Activated T-cell treated with anti-CD3 and anti-CD28 coated beads, Interleukin-2, amount 50 U/mL, for 4 hours (primary cell): ENCODE measurements around the gene ZFYVE21. TPM values are rescaled to one million over a fixed set of nuclear protein-coding genes. Genes with fewer than 3 reads are reported as not detected.

Source experiments
- ATAC-seq, 2 donors: fragments of 200-7000 bp; cut with Tn5 transposase; one replicate each; pipeline ENCODE4 v1.10.0; 2021
- DNase-seq: peaks from one replicate; pipeline ENCODE4 v3.0.0-alpha.2; 2020
- H3K27me3 Mint-ChIP-seq: one replicate; pipeline ENCODE4 v1.8.0; 2021; ENCODE audit warnings: low read depth, mixed read lengths
- H3K36me3 Mint-ChIP-seq: one replicate; pipeline ENCODE4 v1.8.0; 2022; ENCODE audit warnings: mixed read lengths; ENCODE audit not compliant: insufficient read depth
- H3K4me1 Mint-ChIP-seq: one replicate; pipeline ENCODE4 v1.8.0; 2021; ENCODE audit warnings: low read depth, mixed read lengths
- H3K4me3 Mint-ChIP-seq: one replicate; pipeline ENCODE4 v1.8.0; 2021; ENCODE audit warnings: mild to moderate bottlenecking, moderate library complexity, mixed read lengths
- H3K9me3 Mint-ChIP-seq: one replicate; pipeline ENCODE4 v1.8.0; 2021; ENCODE audit warnings: mixed read lengths
- total RNA-seq, 3 donors: library from RNA; stranded (reverse); gene quantifications; one replicate each; pipeline ENCODE4 v1.2.1, GENCODE V29; 2021

Gene ZFYVE21
- total RNA-seq, 3 donors from 2014 or later = 13.6 to 19.1 (median 13.7) TPM

GRCh38 chr14:103697603-103698379 lies 17.8 kb upstream of the ZFYVE21 start:
- no peaks in the 10 kb centered on the region for H3K27me3 Mint-ChIP-seq
- H3K9me3 Mint-ChIP-seq = no peaks in the 10 kb centered on the region
- no peak overlapping the region for H3K4me3 Mint-ChIP-seq
- ATAC-seq (no peak), DNase-seq (no peak)
- H3K36me3 Mint-ChIP-seq = peaks cover 9% of the 10 kb centered on the region
- peaks cover 6% of the 10 kb centered on the region for H3K4me1 Mint-ChIP-seq

GRCh38 chr14:103698380-103699260 lies 17.0 kb upstream of the ZFYVE21 start:
- ATAC-seq = no peak

GRCh38 chr14:103699261-103699661 lies 16.3 kb upstream of the ZFYVE21 start:
- H3K9me3 Mint-ChIP-seq = no peaks in the 10 kb centered on the region
- no peaks in the 10 kb centered on the region for H3K27me3 Mint-ChIP-seq
- ATAC-seq (no peak), DNase-seq (no peak)
- H3K36me3 Mint-ChIP-seq = peaks cover 16% of the 10 kb centered on the region
- H3K4me3 Mint-ChIP-seq = no peak overlapping the region
- H3K4me1 Mint-ChIP-seq = peaks cover 6% of the 10 kb centered on the region

More at GRCh38 chr14:103698380-103699260, 17.0 kb upstream of the ZFYVE21 start:
- no peak for DNase-seq
- no peak overlapping the region for H3K4me3 Mint-ChIP-seq
- no peaks in the 10 kb centered on the region for H3K27me3 Mint-ChIP-seq
- H3K4me1 Mint-ChIP-seq = peaks cover 6% of the 10 kb centered on the region
- no peaks in the 10 kb centered on the region for H3K9me3 Mint-ChIP-seq
- H3K36me3 Mint-ChIP-seq = peaks cover 13% of the 10 kb centered on the region

GRCh38 chr14:103699901-103700752 lies 15.5 kb upstream of the ZFYVE21 start:
- H3K4me1 Mint-ChIP-seq = peaks cover 6% of the 10 kb centered on the region
- no peak overlapping the region for H3K4me3 Mint-ChIP-seq
- no peaks in the 10 kb centered on the region for H3K27me3 Mint-ChIP-seq
- ATAC-seq (no peak), DNase-seq (no peak)
- peaks cover 16% of the 10 kb centered on the region for H3K36me3 Mint-ChIP-seq
- H3K9me3 Mint-ChIP-seq = no peaks in the 10 kb centered on the region

GRCh38 chr14:103700753-103701490 lies 14.7 kb upstream of the ZFYVE21 start:
- H3K27me3 Mint-ChIP-seq = no peaks in the 10 kb centered on the region
- no peaks in the 10 kb centered on the region for H3K9me3 Mint-ChIP-seq
- no peak for ATAC-seq
- H3K4me3 Mint-ChIP-seq = no peak overlapping the region
- no peak for DNase-seq
- H3K4me1 Mint-ChIP-seq = peaks cover 3% of the 10 kb centered on the region
- H3K36me3 Mint-ChIP-seq = peaks cover 13% of the 10 kb centered on the region

- Mint-ChIP-seq H3K36me3 (peaks cover 13% of the 10 kb centered on the region), H3K9me3 (no peaks in the 10 kb centered on the region), H3K4me3 (no peak overlapping the region), H3K4me1 (no peaks in the 10 kb centered on the region), H3K27me3 (no peaks in the 10 kb centered on the region)
- DNase-seq (no peak), ATAC-seq (no peak)
Observed at GRCh38 chr14:103702095-103702494, 13.5 kb upstream of the ZFYVE21 start.

- no peaks in the 10 kb centered on the region for H3K9me3 Mint-ChIP-seq
- no peak for DNase-seq
- H3K27me3 Mint-ChIP-seq = no peaks in the 10 kb centered on the region
- peaks cover 13% of the 10 kb centered on the region for H3K36me3 Mint-ChIP-seq
- H3K4me3 Mint-ChIP-seq = no peak overlapping the region
- ATAC-seq = no peak
- no peaks in the 10 kb centered on the region for H3K4me1 Mint-ChIP-seq
Observed at GRCh38 chr14:103702497-103703432, 12.8 kb upstream of the ZFYVE21 start.

- peaks cover 13% of the 10 kb centered on the region for H3K36me3 Mint-ChIP-seq
- DNase-seq = no peak
- ATAC-seq = no peak
- no peaks in the 10 kb centered on the region for H3K27me3 Mint-ChIP-seq
- no peaks in the 10 kb centered on the region for H3K9me3 Mint-ChIP-seq
- H3K4me1 Mint-ChIP-seq = no peaks in the 10 kb centered on the region
- no peak overlapping the region for H3K4me3 Mint-ChIP-seq
Observed at GRCh38 chr14:103703433-103704385, 11.9 kb upstream of the ZFYVE21 start.

- Mint-ChIP-seq H3K4me3 (no peak overlapping the region), H3K36me3 (peaks cover 13% of the 10 kb centered on the region), H3K4me1 (no peaks in the 10 kb centered on the region), H3K9me3 (no peaks in the 10 kb centered on the region), H3K27me3 (no peaks in the 10 kb centered on the region)
- DNase-seq = no peak
- ATAC-seq = no peak
Observed at GRCh38 chr14:103704708-103705107, 10.9 kb upstream of the ZFYVE21 start.

GRCh38 chr14:103705118-103705503 lies 10.5 kb upstream of the ZFYVE21 start:
- no peaks in the 10 kb centered on the region for H3K9me3 Mint-ChIP-seq
- peaks cover 13% of the 10 kb centered on the region for H3K36me3 Mint-ChIP-seq
- ATAC-seq = no peak
- no peaks in the 10 kb centered on the region for H3K27me3 Mint-ChIP-seq
- no peaks in the 10 kb centered on the region for H3K4me1 Mint-ChIP-seq
- no peak overlapping the region for H3K4me3 Mint-ChIP-seq
- DNase-seq = no peak

- DNase-seq (no peak), ATAC-seq (no peak)
- Mint-ChIP-seq H3K36me3 (peaks cover 13% of the 10 kb centered on the region), H3K4me3 (no peak overlapping the region), H3K4me1 (no peaks in the 10 kb centered on the region), H3K9me3 (no peaks in the 10 kb centered on the region), H3K27me3 (no peaks in the 10 kb centered on the region)
Observed at GRCh38 chr14:103705504-103706284, 9.9 kb upstream of the ZFYVE21 start.
